GM13977 (cell line): ENCODE data around the gene PROK2.

Experiments
- DNase-seq: peaks from one replicate; pipeline ENCODE4 v3.0.0; 2012; ENCODE audit warnings: low spot score
- in situ Hi-C: fragments of 300-500 bp; cut with MboI; formaldehyde crosslinking; loops from one replicate; pipeline ENCODE4 v1.12.0; 2022; ENCODE audit warnings: low sequenced_read_pairs, low pct_unique_long_range_greater_than_20kb, mixed read lengths, inconsistent platforms; ENCODE audit not compliant: unreplicated experiment
- TF ChIP-seq, protein P1 (sequence below): IDR thresholded peaks from 2 replicates; pipeline ENCODE4 v1.5.1; 2012; ENCODE audit warnings: mild to moderate bottlenecking, control low read depth; ENCODE audit not compliant: insufficient read depth; ENCODE audit errors: extremely low read depth, missing control alignments

The PROK2 gene

GRCh38 chr3:71734881-71735280 lies 50.1 kb downstream of the PROK2 start:
- TF ChIP-seq, protein P1, sequence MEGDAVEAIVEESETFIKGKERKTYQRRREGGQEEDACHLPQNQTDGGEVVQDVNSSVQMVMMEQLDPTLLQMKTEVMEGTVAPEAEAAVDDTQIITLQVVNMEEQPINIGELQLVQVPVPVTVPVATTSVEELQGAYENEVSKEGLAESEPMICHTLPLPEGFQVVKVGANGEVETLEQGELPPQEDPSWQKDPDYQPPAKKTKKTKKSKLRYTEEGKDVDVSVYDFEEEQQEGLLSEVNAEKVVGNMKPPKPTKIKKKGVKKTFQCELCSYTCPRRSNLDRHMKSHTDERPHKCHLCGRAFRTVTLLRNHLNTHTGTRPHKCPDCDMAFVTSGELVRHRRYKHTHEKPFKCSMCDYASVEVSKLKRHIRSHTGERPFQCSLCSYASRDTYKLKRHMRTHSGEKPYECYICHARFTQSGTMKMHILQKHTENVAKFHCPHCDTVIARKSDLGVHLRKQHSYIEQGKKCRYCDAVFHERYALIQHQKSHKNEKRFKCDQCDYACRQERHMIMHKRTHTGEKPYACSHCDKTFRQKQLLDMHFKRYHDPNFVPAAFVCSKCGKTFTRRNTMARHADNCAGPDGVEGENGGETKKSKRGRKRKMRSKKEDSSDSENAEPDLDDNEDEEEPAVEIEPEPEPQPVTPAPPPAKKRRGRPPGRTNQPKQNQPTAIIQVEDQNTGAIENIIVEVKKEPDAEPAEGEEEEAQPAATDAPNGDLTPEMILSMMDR = no peak
- DNase-seq = no peak
- in situ Hi-C loops = no loop called here

GRCh38 chr3:71733319-71733718 lies 51.6 kb downstream of the PROK2 start:
- TF ChIP-seq, protein P1 = no peak
- DNase-seq = no peak
- in situ Hi-C loops = no loop called here

DNA sequence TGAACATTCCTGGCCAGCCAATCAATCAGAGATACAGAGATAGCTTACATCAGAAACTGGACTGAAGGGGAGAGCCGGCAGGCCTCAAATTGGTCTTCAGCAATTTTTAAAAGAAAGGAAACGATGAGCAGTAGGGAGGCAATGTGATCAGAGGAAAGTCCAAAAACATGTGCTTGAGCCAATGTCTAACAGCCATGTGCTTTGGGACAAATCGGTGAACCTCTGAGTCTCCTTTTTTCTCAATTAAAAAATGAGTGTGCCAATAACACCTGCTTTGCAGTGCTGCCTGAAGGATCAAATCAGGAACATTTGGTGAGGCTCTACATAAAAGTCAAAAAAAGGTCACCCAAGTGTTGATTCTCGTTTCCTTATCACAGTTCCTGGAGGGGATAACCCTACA lies 52.3 kb downstream of the PROK2 start:
- in situ Hi-C loops = no loop called here
- no peak for DNase-seq
- TF ChIP-seq, protein P1 = no peak

DNA sequence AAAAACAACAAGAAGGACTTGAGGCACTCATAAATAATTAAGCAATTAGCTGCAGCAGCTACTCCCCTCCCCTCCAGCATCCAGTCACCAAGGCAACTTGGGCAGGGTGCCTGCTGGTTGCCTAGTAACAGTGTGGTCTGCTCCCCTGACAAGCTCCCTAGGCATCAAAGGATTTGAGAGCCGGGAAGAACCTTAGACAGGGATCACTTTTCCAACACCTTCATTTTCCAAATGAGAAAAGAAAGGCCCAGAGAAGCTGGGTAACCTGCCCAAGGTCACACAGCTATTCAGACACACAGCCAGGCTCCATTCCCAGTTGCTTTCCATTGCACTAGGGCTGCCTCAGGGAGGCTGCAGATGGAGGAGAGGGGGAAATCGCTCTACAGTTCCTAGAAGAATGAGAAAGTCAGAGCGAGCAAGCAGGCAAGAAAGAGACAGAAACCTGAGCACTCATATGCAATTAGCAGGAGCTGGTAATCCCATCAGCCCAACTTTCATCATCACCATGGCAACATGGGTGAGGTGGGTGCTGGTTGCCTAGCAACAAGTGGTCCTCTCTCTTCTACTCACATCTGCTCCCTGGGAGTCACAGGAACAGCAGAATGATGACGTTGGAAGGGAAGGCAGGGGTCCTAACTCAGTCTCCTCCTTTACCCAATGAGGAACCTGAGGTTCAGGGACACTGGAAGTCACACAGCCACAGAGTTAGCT lies 56.2 kb downstream of the PROK2 start:
- TF ChIP-seq, protein P1 = no peak
- in situ Hi-C loops = loop anchor here (10.0 kb wide), 1 partner anchor 1096 kb away; no protein-coding TSS in a partner anchor
- no peak for DNase-seq

DNA sequence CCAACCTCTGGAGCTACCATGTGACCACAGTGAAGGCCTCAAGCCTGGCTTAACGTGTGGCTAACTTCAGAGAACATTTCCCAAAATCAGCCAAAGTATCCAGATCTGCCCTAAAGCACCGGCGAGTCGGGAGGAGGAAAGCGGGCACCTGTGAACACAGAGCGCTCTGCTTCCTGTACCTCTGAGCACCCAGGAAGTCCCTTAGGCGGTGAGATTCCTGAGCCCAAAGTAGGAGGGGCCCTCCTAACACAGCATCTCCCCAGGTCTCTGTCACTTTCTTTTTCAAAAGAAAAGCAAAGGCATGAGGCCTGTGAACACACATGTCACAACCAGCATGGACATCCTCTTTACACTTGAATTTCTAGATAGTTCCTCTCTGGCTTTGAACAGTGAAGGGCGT lies 58.8 kb downstream of the PROK2 start:
- no peak for DNase-seq
- TF ChIP-seq, protein P1 = no peak
- in situ Hi-C loops = loop anchor here (10.0 kb wide), 1 partner anchor 1099 kb away; no protein-coding TSS in a partner anchor

DNA sequence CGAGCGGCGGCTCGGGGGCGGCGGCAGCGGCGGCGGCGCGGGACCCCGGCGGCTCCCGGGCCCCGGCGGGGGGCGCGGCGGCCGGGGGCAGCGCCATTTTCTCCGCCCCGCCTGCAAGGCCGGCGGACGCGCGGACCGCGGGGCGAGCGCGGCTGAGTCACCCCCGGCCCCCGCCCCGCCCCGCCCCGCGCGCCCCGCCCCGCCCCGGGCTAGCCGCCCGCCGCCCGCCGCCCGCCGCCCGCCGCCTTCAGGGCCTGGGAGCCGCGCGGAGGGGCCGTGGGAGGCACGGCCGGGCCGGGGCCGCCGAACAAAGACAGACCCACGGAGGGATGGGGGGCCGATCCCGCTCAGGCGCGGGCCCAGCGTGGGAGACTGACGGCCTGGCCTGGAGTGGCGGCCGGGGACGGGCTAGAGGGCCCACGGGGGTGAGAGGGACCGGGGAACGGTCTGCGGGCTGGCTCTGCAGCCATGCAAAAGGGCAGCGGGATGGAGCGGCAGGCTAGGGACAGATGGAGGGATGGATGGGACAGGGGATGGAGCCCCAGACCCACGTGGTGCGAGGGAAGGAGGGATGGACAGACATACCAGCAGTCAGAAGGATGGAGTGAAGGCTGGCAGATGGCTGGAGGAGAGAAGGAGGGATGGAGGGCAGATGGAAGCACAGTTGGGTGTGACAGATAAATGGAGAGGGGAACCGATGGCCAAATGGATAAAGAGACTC lies 59.5 kb downstream of the PROK2 start, which contains the start of gene EIF4E3:
TSS of gene EIF4E3 (minus strand) at position 132 of the 721 bp plus-strand sequence. CDS start at position 97, 35 bp downstream.
- peak; percentile 88 for DNase-seq
- in situ Hi-C loops = loop anchor here (10.0 kb wide), 1 partner anchor 1099 kb away; no protein-coding TSS in a partner anchor
- TF ChIP-seq, protein P1 = no peak
